ENCODE results near the gene ACTL6A.

DNA sequence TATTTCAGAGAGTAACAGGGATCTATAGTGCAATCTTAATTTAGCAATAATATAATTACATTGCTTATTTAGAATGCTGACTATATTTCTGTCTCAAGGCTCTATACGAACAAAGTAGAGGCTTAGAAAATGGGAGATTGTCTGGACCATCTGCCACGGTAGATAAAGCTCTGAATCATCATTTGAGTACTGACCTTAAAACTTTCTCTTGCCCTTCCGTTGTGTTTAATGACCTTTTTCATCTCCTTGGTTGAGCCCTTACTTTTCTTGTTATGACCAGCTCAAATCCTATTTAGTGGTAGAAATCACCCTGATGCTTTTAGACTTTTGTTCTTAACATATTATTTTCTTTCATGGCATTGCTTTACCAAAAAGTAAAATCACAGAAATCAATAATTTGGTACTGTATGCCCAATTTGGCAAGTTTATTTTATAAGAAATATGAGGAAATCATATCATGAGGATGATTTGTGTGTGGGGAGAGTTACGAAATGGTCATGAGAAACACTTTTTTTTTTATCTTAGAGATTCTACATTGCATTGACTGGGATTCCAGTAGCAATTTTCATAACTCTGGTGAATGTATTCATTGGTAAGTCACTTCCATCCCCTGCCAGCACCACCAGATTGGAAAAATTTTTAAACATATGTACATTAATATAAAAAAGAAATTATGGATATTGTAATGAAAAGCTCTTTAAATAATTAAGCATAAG is 52.9 kb downstream of the ACTL6A start:
- TF ChIP-seq, protein P1, sequence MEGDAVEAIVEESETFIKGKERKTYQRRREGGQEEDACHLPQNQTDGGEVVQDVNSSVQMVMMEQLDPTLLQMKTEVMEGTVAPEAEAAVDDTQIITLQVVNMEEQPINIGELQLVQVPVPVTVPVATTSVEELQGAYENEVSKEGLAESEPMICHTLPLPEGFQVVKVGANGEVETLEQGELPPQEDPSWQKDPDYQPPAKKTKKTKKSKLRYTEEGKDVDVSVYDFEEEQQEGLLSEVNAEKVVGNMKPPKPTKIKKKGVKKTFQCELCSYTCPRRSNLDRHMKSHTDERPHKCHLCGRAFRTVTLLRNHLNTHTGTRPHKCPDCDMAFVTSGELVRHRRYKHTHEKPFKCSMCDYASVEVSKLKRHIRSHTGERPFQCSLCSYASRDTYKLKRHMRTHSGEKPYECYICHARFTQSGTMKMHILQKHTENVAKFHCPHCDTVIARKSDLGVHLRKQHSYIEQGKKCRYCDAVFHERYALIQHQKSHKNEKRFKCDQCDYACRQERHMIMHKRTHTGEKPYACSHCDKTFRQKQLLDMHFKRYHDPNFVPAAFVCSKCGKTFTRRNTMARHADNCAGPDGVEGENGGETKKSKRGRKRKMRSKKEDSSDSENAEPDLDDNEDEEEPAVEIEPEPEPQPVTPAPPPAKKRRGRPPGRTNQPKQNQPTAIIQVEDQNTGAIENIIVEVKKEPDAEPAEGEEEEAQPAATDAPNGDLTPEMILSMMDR (IDR thresholded peaks at IDR 0.05): no peak
- no peak for TF ChIP-seq EHMT2 (IDR thresholded peaks at IDR 0.05; ENCODE audit: low read depth)
- TF ChIP-seq, protein P2, sequence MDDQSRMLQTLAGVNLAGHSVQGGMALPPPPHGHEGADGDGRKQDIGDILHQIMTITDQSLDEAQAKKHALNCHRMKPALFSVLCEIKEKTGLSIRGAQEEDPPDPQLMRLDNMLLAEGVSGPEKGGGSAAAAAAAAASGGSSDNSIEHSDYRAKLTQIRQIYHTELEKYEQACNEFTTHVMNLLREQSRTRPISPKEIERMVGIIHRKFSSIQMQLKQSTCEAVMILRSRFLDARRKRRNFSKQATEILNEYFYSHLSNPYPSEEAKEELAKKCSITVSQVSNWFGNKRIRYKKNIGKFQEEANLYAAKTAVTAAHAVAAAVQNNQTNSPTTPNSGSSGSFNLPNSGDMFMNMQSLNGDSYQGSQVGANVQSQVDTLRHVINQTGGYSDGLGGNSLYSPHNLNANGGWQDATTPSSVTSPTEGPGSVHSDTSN (IDR thresholded peaks at IDR 0.05): no peak
- TF ChIP-seq MAZ (IDR thresholded peaks at IDR 0.05; ENCODE audit: borderline replicate concordance, low read depth, low read length): no peak
- TF ChIP-seq NPAS2 (CRISPR knock-in tag; IDR thresholded peaks at IDR 0.05; ENCODE audit: borderline replicate concordance): no peak
- TF ChIP-seq CEBPB (IDR thresholded peaks at IDR 0.05): no peak
- no peak for TF ChIP-seq POLR2A (IDR thresholded peaks at IDR 0.05; ENCODE audit: low read length)
- no peak for TF ChIP-seq MAFK (IDR thresholded peaks at IDR 0.05; ENCODE audit: partially characterized antibody)
- no peak for TF ChIP-seq KDM5A (IDR thresholded peaks at IDR 0.05)
- TF ChIP-seq RCOR1 (IDR thresholded peaks at IDR 0.05; ENCODE audit: low read depth, low read length): no peak
- TF ChIP-seq HMGXB4 (CRISPR knock-in tag; IDR thresholded peaks at IDR 0.05; ENCODE audit: borderline replicate concordance): no peak
- no peak for TF ChIP-seq CBX8 (IDR thresholded peaks at IDR 0.05)
- TF ChIP-seq MAX (IDR thresholded peaks at IDR 0.05): no peak

Data from A549 (cell line).